H54 (cell line): ENCODE data around the gene PASK.

Experiments
- DNase-seq: peaks from one replicate; pipeline ENCODE4 v3.0.0; 2011; ENCODE audit warnings: low spot score, mixed read lengths; ENCODE audit not compliant: insufficient read length
- FAIRE-seq: peaks from 3 replicates; lab custom pipeline; 2011; peaks lifted over from hg19 to GRCh38; lab: Jason Lieb, UNC
- POLR2A ChIP-seq: IDR thresholded peaks from 2 replicates; pipeline ENCODE4 v1.6.1; 2011; ENCODE audit warnings: low read depth, mild to moderate bottlenecking, low read length

PASK gene

GRCh38 chr2:241132538-241133435 is 16.5 kb downstream of the PASK start:
- FAIRE-seq: no peak
- TF ChIP-seq POLR2A: no peak
- DNase-seq: no peak

DNA sequence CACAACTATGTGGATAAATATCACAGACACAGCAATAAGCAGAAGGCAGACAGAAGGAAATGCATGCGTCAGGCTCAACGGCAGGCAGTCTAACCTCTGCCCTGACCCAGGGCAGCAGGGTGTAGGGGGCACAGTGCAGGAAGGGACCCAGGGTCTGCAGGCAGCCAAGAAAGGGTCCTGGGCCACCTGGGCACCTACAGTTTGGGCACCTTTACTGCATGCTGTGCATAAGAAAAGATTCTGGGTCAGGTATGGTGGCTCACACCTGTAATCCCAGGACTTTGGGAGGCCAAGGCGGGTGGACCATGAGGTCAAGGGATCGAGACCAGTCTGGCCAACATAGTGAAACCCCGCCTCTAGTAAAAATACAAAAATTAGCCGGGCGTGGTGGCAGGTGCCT is 17.7 kb downstream of the PASK start:
- TF ChIP-seq POLR2A: no peak
- FAIRE-seq: no peak
- DNase-seq: no peak

DNA sequence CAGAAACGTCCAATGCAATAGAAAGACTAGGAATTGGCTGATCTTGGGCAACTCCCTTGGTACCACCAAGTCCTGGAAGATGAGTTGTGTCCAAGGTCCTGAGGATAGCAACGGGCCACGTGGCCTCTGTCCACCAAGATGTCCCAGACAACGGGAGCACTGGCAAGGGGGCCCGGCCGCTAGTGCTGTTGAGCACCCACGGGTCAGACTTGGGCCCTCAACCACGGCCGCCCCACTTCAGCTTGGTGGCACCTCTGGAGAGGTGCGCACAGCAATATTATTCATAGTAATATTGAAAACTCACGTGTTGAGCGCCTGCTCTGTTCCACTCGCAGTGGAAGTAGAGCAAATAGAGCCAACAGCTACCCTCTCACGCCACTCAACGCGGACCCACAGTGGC is 19.0 kb downstream of the PASK start:
- FAIRE-seq (no peak), DNase-seq (no peak)
- TF ChIP-seq POLR2A: no peak

DNA sequence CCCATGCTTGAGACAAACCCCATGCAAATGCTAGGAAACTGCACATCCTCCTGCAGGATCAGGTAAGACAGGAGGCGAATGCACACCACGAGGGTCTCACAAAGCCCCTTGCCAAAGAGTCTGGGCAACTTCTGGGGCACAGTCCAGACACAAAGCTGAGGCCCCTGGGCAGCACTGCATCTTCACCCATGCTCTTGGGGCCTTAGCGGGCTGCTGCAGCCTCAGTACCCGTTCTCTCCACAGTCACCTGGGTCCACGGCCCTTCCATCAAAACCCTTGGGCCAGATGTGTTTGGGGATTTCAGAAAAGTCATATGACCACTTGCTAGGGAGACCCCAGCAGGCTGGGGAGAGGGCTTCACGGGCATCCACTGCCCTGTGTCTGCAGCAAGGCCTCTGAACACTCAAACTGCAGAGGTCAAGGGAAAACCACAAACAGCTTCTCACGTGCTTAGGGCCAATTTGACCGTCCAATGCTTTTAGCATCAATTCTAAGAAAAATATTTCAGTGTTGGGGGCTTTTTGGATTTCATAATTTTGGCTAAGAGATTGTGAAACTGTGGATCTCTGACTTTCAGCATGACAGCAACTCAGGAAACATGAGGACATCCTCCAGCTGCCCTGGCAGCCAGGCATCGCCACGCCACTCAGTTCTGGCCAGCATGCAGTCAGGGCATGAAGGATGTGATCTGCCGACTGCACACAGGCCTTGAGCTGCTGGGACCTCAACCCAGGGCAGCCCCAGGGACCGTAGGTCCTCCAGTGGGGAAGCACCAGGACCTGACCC is 20.0 kb downstream of the PASK start:
- no peak for TF ChIP-seq POLR2A
- DNase-seq: no peak
- FAIRE-seq: no peak

- FAIRE-seq (no peak), DNase-seq (no peak)
- no peak for TF ChIP-seq POLR2A
Measured at GRCh38 chr2:241128266-241128665, 21.0 kb downstream of the PASK start.

DNA sequence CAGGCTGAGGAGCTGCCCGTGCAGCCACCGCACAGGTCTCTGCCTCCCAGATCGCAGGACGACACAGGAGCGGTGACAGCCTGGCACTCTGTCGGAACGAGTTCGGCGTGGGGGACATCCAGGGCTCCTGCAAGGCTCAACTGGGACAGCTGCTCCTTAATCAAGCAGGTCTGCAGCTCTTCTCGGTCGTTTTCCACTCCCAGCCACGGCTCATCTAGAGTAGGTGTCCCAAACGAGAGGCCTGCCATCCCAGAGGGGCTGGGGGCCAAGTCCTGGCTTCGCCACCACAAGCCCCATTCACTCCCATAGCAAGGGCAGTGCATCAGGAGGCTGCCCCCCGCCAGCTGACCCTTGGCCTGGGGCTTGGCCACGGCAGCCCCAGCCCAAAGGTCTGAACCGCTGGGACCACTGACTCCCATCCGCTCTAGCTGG is 22.5 kb downstream of the PASK start:
- no peak for TF ChIP-seq POLR2A
- FAIRE-seq (no peak), DNase-seq (no peak)

DNA sequence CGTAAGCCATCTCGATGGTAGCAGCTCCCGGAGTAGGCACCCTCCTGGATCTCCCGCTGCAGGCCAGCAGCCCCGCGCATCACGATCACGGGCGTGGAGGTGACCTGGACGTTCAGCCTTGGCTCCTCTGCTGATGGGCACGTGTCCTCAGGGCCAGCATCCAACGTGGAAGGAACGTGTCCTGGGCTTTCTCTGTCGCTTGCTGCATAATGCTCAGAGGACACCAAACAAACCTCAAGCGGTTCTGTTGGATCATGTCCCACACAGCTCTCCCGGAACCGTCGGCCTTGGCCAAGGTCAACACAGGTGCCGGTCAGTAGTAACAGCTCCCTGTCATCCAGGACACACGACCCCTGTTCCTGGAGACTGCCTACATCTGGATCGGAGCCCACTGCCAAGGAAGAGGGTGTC is 23.1 kb downstream of the PASK start:
- DNase-seq (no peak), FAIRE-seq (no peak)
- TF ChIP-seq POLR2A: no peak

- no peak for FAIRE-seq
- DNase-seq: no peak
- no peak for TF ChIP-seq POLR2A
Measured at GRCh38 chr2:241125626-241126025, 23.6 kb downstream of the PASK start.

- TF ChIP-seq POLR2A: no peak
- no peak for FAIRE-seq
Measured at GRCh38 chr2:241123816-241124536, 25.3 kb downstream of the PASK start.

DNA sequence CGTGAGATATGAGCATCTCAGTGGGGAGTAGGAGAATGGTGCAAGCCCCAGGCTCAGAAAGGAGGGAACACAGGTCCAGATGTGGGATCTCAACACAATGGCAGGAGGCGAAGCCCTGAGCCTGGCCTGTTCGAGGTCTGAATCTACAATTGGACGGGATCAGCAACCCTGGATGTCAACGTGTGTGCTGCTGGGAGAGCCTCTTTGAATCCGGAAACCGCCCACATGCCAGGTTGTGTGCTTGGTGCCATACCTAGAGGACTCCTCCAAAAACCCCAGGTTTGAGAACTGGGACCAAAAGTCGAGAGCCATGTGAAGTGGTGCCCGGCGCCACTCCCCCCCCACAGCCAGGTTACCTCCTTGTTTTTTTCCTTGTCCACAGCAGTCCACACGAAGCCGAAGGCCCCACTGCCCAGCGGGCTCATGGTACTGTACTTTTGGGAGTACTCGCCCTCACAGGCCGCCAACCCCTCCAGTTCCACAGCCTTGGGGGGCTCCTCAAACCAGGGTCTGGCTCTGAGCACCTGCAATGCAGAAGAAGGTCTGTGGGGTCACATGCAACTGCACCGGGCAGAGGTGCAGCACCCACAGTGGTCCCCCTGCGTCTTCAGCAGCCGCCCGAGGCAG is 26.8 kb downstream of the PASK start:
- FAIRE-seq (no peak), DNase-seq (no peak)
- TF ChIP-seq POLR2A: no peak

More at GRCh38 chr2:241123816-241124536, 25.3 kb downstream of the PASK start:
- DNase-seq: peak; percentile 30

- DNase-seq (no peak), FAIRE-seq (no peak)
- TF ChIP-seq POLR2A: no peak
Measured at GRCh38 chr2:241121008-241121407, 28.3 kb downstream of the PASK start.

GRCh38 chr2:241120440-241120839 is 28.8 kb downstream of the PASK start:
- DNase-seq (no peak), FAIRE-seq (no peak)
- no peak for TF ChIP-seq POLR2A
